Epidermal melanocyte (primary cell): ENCODE data around the gene COG7.
A peak's percentile ranks its signal among the peaks of the same experiment; 100 is the strongest.
"Not testable (repeated sequence)": the region's sequence is repeated elsewhere in the genome, so short reads cannot be mapped to it uniquely, and the experiment has no call there.

Source experiments
- DNase-seq: peaks from one replicate; pipeline ENCODE4 v3.0.0; 2011; ENCODE audit warnings: low spot score; ENCODE audit not compliant: insufficient read length

The COG7 gene

GRCh38 chr16:23410176-23410575, 42.8 kb downstream of the COG7 start:
- DNase-seq: no peak

DNA sequence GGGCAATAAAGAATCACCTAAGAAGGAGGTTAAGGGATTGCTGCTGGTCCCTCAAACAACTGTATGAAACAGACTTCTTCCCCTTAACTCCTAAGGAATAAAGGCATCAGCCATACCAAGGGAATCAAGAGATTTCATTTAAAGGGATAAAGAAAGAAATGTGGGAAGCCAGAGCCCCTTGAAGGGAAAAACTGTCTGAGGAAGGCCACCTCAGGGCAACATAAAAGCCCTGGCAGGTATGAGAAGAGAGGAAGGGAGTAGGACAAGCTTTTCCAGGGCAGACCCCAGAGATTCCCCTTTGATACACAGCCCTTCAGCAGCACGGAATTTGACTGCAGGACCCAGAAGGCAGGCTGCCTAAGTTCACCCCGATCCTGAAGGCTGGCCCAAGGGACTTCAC, 43.5 kb downstream of the COG7 start:
- no peak for DNase-seq

GRCh38 chr16:23408823-23409298, 44.1 kb downstream of the COG7 start:
- DNase-seq: peak; percentile 72

DNA sequence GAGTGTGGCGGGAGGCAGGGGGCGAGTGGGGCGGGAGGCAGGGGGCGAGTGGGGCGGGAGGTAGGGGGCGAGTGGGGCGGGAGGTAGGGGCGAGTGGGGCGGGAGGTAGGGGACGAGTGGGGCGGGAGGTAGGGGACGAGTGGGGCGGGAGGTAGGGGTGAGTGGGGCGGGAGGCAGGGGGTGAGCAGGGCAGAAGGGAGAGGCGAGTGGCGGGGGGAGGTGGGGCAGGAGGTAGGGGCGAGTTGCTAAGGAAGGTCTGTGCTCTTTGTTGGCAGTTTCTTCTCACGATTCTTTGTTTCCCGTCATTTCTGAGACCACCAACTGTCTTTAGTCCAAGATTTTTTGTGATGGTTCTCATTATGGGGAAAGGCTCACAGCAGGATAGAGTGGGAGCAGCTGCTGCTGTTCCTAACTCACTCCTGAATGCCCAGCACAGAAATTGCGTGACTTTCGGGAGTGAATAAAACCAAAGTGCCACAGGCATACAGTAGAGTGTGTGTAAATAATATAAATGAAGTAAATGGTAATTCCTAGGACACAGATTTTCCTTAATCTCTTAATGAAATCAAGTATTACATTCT, 44.7 kb downstream of the COG7 start:
- DNase-seq: no peak

DNA sequence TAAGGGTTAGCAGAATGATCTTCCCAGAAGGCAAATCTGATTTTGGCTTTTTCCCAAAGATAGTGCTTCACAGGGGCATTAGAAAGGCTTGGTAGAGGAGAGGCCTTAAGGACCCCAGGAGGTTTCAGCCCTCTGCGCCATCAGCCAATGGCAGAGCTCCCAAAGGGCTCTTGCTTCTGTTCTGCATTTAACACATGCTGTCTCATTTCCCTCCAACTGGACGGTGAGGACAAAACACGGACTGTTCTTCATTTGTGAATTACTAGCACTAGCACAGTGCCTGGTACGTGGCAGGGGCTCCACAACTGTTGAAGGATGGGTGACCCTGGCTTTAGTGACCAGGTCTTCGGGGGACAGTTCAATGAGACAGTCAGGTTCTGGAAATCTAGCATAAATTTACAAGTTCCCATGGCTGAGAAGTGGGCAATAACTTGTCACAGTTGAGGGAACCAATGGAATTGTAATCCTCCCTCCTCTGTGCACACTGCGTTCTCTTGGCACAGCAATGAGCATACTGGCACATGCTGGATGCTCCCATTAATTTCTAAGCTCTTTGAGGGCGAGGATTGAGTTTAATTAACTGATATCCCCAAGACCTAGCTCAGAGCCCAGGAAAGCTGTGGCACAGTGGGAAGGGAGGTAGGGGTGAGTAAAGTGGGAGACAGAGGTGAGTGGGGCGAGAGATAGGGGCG, 45.4 kb downstream of the COG7 start:
- no peak for DNase-seq

GRCh38 chr16:23406546-23407240, 46.3 kb downstream of the COG7 start:
- DNase-seq: no peak

DNA sequence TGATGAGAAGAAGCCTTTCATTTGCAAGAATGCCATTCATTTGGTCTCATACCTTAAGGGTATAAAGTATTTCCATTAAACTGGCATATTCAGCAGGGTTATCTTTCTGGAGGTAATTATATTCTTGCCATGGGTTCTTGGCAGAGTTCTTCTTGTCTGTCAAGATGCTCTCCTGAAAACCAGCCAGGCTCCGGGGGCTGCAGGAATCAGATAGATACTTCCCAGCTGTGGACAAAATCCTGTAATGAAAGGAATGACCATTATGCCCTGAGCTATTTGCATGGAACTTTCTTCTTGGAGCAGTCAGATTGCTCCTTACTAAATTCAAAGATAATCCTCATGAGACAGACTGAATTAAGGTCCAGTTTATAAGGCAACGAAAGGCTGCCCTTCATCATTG, 47.0 kb downstream of the COG7 start:
- DNase-seq: no peak

- no peak for DNase-seq
Measured at GRCh38 chr16:23403547-23403946, 49.4 kb downstream of the COG7 start.

DNA sequence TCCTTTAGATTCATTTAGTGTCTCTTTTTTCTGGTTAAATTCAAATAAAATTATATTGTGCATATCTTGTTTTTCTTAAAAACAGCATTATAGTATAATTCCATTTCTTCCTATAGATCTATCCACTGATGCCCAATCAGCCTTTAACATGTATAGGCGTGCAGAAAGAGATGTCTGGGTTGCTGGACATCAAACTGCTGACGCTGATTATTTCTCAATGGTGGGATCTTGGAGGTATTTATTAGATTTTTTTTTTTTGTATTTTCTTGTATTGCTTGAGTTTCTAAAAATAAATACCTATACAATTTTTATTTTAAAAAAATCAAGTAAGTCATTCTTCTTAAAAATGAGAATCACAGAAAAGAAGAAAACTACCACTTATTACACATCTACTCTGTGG, 50.9 kb downstream of the COG7 start:
- DNase-seq: no peak

DNA sequence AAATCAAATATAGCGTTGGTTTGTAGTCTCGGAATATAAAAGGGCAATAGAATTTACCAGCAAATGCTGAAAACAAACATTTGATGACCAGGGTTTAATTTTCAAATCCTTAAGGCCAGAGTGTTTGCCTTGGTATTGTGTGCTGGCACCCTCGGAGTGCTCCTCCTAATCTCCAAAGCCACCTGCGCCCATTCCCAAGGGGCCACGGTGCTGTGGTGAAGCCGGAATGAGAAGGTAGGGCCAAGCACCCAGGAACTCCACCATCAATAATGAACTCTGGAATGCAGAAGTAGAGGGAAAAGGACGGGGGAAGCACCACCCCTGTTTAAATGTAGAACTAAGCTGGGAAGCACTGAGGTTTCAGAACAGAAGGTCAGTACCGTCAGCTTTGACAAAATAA, 51.9 kb downstream of the COG7 start:
- DNase-seq: no peak

DNA sequence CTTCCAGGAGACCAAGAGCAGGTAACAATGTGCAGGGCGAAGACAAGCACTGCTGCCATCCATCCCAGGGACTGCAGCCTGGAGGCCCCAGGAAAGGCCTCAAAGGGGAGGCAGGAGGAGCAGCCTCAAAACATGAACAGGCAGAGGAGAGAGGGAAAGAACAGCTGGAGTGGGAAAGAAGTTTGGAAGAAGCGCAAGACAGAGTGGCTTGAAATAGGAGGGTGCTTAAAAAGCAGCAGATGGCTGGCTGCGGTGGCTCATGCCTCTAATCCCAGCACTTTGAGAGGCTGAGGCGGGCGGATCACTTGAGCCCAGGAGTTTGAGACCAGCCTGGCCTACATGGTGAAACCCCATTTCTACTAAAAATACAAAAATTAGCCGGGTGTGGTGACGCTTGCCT, 52.5 kb downstream of the COG7 start:
- DNase-seq: not testable (repeated sequence)

- no peak for DNase-seq
Measured at GRCh38 chr16:23398987-23399805, 53.8 kb downstream of the COG7 start.

DNA sequence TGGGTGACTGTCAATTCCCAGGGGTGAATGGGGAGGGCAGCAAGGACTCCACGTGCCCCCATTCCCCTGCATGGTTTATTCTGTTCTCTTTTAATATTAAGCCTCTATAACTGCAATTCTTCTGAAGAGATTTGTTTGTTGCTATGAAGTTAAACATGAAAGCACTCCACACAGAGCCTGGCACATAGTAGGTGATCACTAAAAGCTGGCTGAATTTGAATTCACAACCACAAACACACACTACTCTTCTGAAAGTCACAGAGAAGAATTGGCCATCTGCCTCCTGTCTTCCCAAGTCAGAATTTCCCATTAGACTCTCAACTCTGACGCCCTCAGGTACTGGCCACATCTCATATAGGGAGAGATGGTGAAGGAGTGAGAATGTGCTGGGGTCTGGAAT, 55.5 kb downstream of the COG7 start:
- no peak for DNase-seq

- DNase-seq: no peak
Measured at GRCh38 chr16:23395732-23396131, 57.3 kb downstream of the COG7 start.

DNA sequence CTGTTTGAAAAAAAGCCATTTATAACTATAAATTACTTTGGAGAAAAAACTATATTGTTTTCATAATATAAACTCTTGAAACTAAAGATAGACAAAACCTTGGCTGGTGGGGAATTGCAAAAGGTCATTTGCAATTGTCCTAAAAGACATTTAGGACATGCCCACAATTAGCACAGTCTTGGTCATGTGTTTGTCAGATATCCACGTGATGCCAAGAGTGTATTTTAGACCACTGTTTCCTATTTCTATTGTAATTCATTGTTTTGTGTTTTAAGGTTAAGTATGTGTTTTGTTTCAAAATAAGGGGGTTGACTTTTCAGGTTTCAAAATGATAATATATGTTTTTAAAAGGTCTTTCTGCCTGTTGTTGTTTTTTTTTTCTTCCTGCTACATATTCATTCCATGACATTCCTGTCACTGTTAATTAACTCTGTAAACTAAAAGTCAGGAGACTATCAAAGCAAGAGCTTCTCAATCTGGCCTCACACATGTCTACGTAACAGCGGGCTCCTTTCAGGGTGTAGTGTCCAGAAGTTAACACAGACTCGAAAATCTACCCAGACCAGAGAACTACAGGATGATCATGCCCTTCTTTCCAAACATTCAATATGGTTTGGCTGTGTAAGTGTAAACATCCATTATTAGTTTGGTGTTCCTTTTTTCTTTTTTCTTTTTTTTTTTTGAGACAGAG, 58.7 kb downstream of the COG7 start:
- no peak for DNase-seq

- DNase-seq: no peak
Measured at GRCh38 chr16:23392223-23392600, 60.8 kb downstream of the COG7 start.

- DNase-seq: no peak
Measured at GRCh38 chr16:23391381-23392222, 61.4 kb downstream of the COG7 start.

DNA sequence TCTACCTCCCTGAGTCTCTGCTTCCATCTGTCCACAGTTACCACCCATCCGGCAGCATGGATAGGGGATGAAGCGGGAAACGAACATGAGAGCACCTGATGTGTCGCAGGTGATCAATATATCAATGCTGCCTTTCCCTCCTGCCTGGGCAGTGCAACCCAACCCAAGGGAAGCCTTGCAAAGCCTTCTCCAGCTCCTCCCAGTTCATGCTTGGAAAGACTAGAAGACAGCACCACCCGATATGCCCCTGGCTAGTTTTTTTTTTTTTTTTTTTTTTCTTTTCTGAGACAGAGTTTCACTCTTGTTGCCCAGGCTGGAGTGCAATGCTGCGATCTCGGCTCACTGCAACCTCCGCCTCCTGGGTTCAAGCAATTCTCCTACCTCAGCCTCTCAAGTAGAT, 63.1 kb downstream of the COG7 start:
- DNase-seq: not testable (repeated sequence)

DNA sequence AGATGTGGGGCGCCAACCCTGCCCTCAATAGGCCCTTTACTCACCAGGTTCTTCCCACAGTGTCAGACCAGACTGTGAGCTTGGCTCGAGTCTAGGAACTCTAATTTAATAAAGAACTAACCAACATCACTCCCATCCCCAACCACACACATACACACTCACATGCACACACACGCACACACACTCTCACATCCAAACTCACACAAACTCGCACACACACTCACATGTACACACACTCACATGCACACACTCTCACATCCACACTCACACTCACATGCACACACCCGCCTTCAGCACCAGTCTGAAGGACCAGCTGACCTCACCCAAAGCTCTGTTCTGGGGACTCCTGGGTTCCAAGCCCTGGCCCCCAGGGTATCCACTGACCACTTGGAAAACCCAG, 63.8 kb downstream of the COG7 start:
- DNase-seq: no peak

DNA sequence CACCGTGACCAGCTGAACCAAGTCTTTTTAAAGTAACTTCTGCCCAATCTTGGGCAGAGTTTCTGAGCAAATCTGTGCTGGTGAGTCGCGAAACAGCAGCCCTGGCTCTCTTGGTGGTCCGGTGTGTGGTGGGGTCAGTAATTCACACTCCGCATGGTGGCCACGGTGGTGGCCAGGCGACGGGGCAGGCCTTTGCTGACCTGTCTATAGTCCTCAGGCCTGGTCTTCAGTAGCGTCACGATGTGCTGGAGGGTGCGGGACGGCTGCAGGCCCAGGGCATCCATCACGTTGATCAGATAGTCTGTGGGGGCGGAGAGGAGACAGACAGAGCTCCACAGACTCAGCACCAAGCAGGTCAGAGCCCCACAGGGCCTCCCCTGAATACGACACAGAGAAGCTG, 64.2 kb downstream of the COG7 start:
- no peak for DNase-seq
